NCI-H187 treated with DMSO at 0.1 percent for 48 hours (cell line): Measurements from ENCODE around the gene GRPR.
"Not testable (repeated sequence)": the region's sequence is repeated elsewhere in the genome, so short reads cannot be mapped to it uniquely, and the experiment has no call there.

Source experiments
- DNase-seq: peaks from one replicate; lab custom pipeline; 2025; lab: John Stamatoyannopoulos, UW

The GRPR gene

GRCh38 chrX:16177260-16177659, 53.9 kb downstream of the GRPR start:
- DNase-seq, result no peak

DNA sequence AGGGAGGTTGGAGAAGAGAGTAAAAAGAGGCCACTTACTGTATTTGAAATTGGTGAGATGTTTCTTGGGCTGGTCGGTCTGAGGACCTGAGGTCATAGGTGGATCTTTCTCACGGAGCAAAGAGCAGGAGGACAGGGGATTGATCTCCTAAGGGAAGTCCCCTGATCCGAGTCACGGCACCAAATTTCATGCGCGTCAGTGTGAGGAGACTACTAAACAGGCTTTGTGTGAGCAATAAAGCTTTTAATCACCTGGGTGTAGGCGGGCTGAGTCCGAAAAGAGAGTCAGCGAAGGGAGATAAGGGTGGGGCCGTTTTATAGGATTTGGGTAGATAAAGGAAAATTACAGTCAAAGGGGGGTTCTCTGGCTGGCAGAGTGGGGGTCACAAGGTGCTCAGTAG, 60.5 kb downstream of the GRPR start:
- DNase-seq, result not testable (repeated sequence)

DNA sequence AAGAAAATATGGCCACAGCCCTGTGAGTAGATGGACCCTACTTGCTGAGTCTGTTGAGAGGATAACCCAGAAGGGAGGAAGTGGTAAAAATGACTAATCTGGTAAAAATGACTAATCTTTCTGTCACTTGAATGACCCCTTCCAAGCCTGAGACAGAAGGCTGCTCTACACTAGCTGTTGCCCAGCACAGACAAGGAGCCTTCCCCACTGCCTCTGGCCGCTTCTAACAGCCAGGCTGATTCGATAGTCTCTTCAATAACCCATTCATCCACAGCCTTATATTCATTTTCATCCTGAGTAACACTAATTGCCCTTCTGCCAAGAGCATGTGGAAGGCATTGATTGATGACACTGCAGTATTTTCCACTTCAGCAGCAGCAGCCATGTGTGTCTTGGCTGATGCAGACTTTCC, 62.4 kb downstream of the GRPR start:
- no peak for DNase-seq

DNA sequence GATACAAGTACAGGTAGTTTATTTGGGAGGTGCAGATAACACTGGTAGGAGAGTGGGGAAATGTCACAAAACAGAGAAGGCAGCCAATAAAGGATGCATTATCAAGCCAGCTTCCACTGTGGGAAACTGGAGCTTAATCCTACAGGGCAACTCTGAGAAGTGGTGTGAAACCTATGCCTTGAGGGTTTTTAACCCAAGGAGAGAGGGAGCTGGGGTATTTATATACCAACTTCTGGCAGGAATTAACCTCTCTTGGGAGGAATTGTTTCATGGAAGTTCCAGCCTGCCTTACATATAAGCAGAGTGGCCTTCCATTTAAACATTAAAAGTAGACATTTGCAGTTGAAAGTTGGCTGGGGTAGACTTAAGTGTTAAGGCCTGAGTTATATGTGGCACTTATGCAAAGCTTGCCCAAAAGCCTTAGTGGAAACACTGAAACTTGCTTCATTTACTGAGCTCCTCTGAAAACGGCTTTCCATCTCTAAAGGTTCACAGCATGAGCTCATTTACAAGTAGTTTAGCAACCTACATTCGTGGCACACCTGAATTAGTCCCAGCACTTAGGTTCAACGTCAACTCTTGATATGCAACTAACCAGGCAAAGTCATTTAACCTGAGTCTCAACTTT, 63.1 kb downstream of the GRPR start:
- DNase-seq, result no peak

DNA sequence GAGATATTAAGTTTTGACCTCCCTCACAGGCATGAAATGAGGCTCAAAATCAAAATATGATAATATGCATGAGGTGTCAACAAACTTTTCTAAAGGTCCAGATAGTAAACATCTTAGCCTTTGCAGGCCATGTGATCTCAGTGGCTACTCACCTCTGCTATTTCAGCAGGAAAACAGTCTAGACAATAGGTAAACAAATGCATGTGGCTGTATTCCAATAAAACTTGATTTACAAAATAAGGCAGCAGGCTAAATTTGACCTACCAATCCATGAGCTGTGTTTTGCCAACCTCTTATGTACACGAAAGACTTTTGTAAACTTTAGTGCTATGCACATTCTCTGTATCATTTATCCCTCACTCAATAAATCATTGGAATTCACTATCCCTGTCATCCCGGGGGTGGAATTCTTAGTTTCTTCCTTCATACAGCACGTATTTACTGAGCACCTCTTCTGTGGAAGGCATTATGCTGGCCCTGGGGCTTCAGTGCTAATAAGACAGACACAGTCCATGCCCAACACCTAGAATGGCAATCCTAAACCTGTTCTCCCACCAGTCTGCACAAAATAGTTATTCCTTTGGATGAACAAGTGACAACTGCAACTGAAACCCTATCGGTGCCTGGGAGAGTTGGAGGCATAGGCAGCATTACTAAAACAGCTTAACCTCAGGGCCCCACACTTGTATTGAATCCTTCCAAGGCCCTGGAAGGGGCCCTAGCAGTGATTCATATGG, 63.8 kb downstream of the GRPR start:
- DNase-seq, result no peak

- no peak for DNase-seq
Measured at GRCh38 chrX:16188687-16189086, 65.3 kb downstream of the GRPR start.

DNA sequence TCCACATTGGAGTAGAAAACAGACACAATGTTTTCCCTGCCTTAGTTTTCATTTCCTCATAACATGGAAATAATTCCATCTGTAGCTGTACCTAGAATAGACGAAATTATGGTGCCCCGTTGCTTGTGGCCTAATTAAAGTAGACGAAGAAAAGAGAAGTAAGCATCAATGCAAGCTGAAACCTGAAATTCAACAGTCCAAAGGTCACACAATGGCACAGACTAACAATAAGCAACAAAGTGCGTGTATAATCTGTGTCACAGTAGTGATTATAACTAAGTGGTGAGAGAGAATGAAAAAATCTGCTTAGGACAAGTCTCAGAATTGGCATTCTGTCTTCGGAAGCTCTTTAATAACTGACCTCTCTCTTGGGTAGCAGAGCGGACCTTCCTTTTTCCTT, 68.2 kb downstream of the GRPR start:
- no peak for DNase-seq

DNA sequence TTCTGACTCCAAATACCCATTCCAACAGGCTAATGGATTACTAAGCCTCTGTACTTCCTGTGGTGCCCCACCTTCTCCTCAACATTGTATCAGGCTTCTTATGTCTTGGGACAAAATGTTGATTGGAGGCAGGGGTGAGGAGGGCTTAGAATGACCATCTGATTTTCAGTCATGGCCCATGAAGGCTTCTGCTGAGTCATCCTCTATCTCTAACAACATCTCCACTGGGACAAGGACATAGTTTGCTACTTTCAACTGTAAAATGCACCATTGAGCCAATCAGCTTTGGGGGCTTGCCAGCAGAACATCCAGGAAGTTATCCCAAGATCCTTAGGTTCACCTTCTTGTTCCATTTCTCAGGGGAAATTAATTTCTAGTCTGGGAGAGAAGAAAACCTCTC, 73.5 kb downstream of the GRPR start:
- no peak for DNase-seq

DNA sequence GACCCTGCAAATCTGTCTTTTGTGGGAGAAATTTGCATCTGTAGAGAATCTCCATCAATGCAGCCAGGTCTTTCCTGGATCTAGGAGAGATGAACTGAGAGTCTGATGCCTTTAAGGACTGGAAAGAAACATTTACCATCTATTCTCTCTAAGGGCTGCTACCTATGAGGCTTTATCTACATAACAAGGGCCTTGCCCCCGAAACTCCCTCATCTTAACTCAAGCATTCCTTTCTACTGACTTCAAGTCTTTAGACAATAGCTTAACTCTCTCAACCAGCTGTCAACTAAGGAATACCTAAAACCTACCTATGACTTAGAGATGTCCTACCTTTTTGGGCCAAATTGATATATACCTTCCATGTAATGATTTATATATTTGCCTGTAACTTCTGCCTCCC, 76.0 kb downstream of the GRPR start:
- no peak for DNase-seq

GRCh38 chrX:16202943-16203342, 79.6 kb downstream of the GRPR start:
- DNase-seq, result no peak
